HEK293T (cell line): ENCODE data around the gene HOXB4.

ENCODE experiments used
- CTCF ChIA-PET: fragments of 350-600 bp; formaldehyde crosslinking; extraction: SDS; loops from one replicate; lab custom pipeline; 2021; ENCODE audit warnings: antibody characterized with exemption, inconsistent platforms; lab: Yijun Ruan, JAX
- POLR2A ChIA-PET: fragments of 350-600 bp; formaldehyde crosslinking; extraction: SDS; loops from one replicate; lab custom pipeline; 2020; ENCODE audit warnings: antibody characterized with exemption, inconsistent platforms; lab: Yijun Ruan, JAX
- DNase-seq: peaks from one replicate; pipeline ENCODE4 v3.0.0; 2012; ENCODE audit warnings: mixed read lengths; ENCODE audit errors: extremely low spot score
- ARNT ChIP-seq: fragments of 450-650 bp; IDR thresholded peaks from 2 replicates; pipeline ENCODE4 v1.6.1; 2017; ENCODE audit warnings: mild to moderate bottlenecking
- BHLHE40 ChIP-seq: fragments of 450-650 bp; IDR thresholded peaks from 2 replicates; pipeline ENCODE4 v1.6.1; 2016; ENCODE audit warnings: mild to moderate bottlenecking, moderate library complexity, borderline replicate concordance
- CTBP1 ChIP-seq: fragments of 450-650 bp; IDR thresholded peaks from 2 replicates; pipeline ENCODE4 v1.6.1; 2016; ENCODE audit warnings: borderline replicate concordance
- ELF4 ChIP-seq: fragments of 450-650 bp; IDR thresholded peaks from 2 replicates; pipeline ENCODE4 v1.6.1; 2017; ENCODE audit warnings: antibody characterized with exemption
- FOXA1 ChIP-seq: fragments of 450-650 bp; IDR thresholded peaks from 2 replicates; pipeline ENCODE4 v1.6.1; 2016; ENCODE audit warnings: mild to moderate bottlenecking
- FOXK2 ChIP-seq: fragments of 450-650 bp; IDR thresholded peaks from 2 replicates; pipeline ENCODE4 v1.6.1; 2016; ENCODE audit warnings: mild to moderate bottlenecking
- FOXM1 ChIP-seq: fragments of 450-650 bp; IDR thresholded peaks from 2 replicates; pipeline ENCODE4 v1.6.1; 2017; ENCODE audit warnings: mild to moderate bottlenecking, borderline replicate concordance
- HDGF ChIP-seq: fragments of 450-650 bp; IDR thresholded peaks from 2 replicates; pipeline ENCODE4 v1.6.1; 2017; ENCODE audit warnings: antibody characterized with exemption, borderline replicate concordance
- L3MBTL2 ChIP-seq: fragments of 450-650 bp; conservative IDR thresholded peaks from 2 replicates; pipeline ENCODE4 v1.6.1; 2016; ENCODE audit warnings: mild to moderate bottlenecking
- LEF1 ChIP-seq: fragments of 450-650 bp; IDR thresholded peaks from 2 replicates; pipeline ENCODE4 v1.6.1; 2017; ENCODE audit warnings: mild to moderate bottlenecking, borderline replicate concordance
- NFRKB ChIP-seq: fragments of 450-650 bp; IDR thresholded peaks from 2 replicates; pipeline ENCODE4 v1.6.1; 2016; ENCODE audit warnings: mild to moderate bottlenecking, moderate library complexity
- PKNOX1 ChIP-seq: fragments of 450-650 bp; IDR thresholded peaks from 2 replicates; pipeline ENCODE4 v1.6.1; 2016
- SP1 ChIP-seq: fragments of 450-650 bp; IDR thresholded peaks from 2 replicates; pipeline ENCODE4 v1.6.1; 2017
- SUZ12 ChIP-seq: fragments of 450-650 bp; IDR thresholded peaks from 2 replicates; pipeline ENCODE4 v1.6.1; 2016; ENCODE audit warnings: mild to moderate bottlenecking
- TARDBP ChIP-seq: fragments of 450-650 bp; IDR thresholded peaks from 2 replicates; pipeline ENCODE4 v1.6.1; 2016
- ZNF384 ChIP-seq: fragments of 450-650 bp; IDR thresholded peaks from 2 replicates; pipeline ENCODE4 v1.6.1; 2016

The HOXB4 gene

GRCh38 chr17:48532261-48532660 lies 45.9 kb downstream of the HOXB4 start:
- TF ChIP-seq L3MBTL2 (no peak), SP1 (no peak), PKNOX1 (no peak), FOXK2 (no peak), ARNT (no peak), FOXA1 (no peak), SUZ12 (no peak), TARDBP (no peak)
- CTCF ChIA-PET, result interaction anchor here (0.6 kb wide), 1 partner anchor 193 kb away, joined by 4 read pairs; no protein-coding TSS in a partner anchor
- DNase-seq, result no peak
- POLR2A ChIA-PET, result interaction anchor here (0.9 to 1.4 kb wide), 3 partner anchors 10 to 55 kb away, joined by 3 to 6 read pairs (median 4); no protein-coding TSS in a partner anchor

GRCh38 chr17:48530887-48531272 lies 47.3 kb downstream of the HOXB4 start, which contains the start of gene HOXB1:
Gene HOXB1 (minus strand): TSS chr17:48531011. CDS start chr17:48530904, 107 bp downstream.
- TF ChIP-seq ELF4 (no peak), CTBP1 (no peak), ARNT (no peak), HDGF (no peak), FOXM1 (no peak), TARDBP (no peak), LEF1 (no peak), BHLHE40 (no peak), PKNOX1 (no peak), ZNF384 (no peak), SUZ12 (no peak), FOXA1 (no peak), SP1 (no peak), NFRKB (no peak), L3MBTL2 (no peak), FOXK2 (no peak)
- DNase-seq, result no peak
- ChIA-PET CTCF (no interaction called here), POLR2A (no interaction called here)

- TF ChIP-seq SUZ12, result no peak
- TF ChIP-seq PKNOX1, result no peak
- TF ChIP-seq ZNF384, result no peak
- TF ChIP-seq FOXK2, result no peak
- no peak for TF ChIP-seq LEF1
- no peak for TF ChIP-seq NFRKB
- DNase-seq, result no peak
- CTCF ChIA-PET, result no interaction called here
- POLR2A ChIA-PET, result no interaction called here
Measured at GRCh38 chr17:48530208-48530886, 47.8 kb downstream of the HOXB4 start.

GRCh38 chr17:48529683-48530009 lies 48.5 kb downstream of the HOXB4 start:
- TF ChIP-seq L3MBTL2, result no peak
- ChIA-PET CTCF (no interaction called here), POLR2A (no interaction called here)
- DNase-seq, result no peak

- CTCF ChIA-PET, result no interaction called here
- no peak for DNase-seq
- POLR2A ChIA-PET, result interaction anchor here (0.9 kb wide), 1 partner anchor 18 kb away, joined by 3 read pairs; no protein-coding TSS in a partner anchor
Measured at GRCh38 chr17:48528936-48529682, 49.0 kb downstream of the HOXB4 start.

More at GRCh38 chr17:48528936-48529682, 49.0 kb downstream of the HOXB4 start:
- TF ChIP-seq NFRKB (no peak), SP1 (no peak), ZNF384 (no peak), HDGF (no peak), PKNOX1 (no peak), FOXM1 (no peak), BHLHE40 (no peak), TARDBP (no peak), ARNT (no peak)
